Right lung (tissue), 5 donors: Measurements from ENCODE around the gene PRKCA. TPM values are rescaled to one million over a fixed set of nuclear protein-coding genes. Genes with fewer than 3 reads are reported as not detected.
A peak's percentile ranks its signal among the peaks of the same experiment; 100 is the strongest.

Source experiments
- DNase-seq, 2 donors: peaks; one replicate each; pipeline ENCODE4 v3.0.0-alpha.2; 2013
- polyA plus RNA-seq, 5 donors: library from polyadenylated mRNA; unstranded; fragments of 120-200 nt; gene quantifications; one replicate each; pipeline versions ENCODE4 v1.2.1 to v1.2.3, GENCODE V29; 2013; ENCODE audit warnings: inconsistent platforms in 1 of 5, low replicate concordance in 1 of 5; ENCODE audit not compliant: insufficient read length in 5 of 5, insufficient read depth in 1 of 5

The PRKCA gene
- polyA plus RNA-seq, 5 donors = 11.7 to 18.1 (median 17.2) TPM

- no peak for DNase-seq
Observed at GRCh38 chr17:66574123-66574522, 271.7 kb downstream of the PRKCA start.

- DNase-seq = no peak
Observed at GRCh38 chr17:66576473-66576872, 274.1 kb downstream of the PRKCA start.

DNA sequence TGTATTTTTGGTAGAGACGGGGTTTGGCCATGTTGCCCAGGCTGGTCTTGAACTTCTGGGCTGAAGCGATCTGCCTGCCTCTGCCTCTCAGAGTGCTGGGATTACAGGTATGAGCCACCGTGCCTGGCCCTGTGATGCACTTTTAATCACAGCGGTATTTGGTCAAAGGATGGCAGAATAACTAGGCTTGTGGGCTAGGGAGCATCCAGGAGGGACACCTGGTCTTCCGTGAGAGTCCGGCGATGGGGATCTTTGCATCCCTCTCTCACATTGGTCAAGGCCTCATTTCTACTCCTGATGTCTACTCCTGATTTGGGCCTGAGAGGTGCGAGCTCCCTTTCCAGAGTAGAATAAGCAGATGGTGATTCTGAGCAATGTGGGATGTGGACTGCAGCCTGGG, 274.6 kb downstream of the PRKCA start:
- DNase-seq = no peak

GRCh38 chr17:66578781-66579489, 276.5 kb downstream of the PRKCA start:
- no peak for DNase-seq

- DNase-seq = no peak
Observed at GRCh38 chr17:66579556-66579955, 277.1 kb downstream of the PRKCA start.

- peak; percentile 91 to 92 for DNase-seq
Observed at GRCh38 chr17:66580184-66580955, 278.0 kb downstream of the PRKCA start.

DNA sequence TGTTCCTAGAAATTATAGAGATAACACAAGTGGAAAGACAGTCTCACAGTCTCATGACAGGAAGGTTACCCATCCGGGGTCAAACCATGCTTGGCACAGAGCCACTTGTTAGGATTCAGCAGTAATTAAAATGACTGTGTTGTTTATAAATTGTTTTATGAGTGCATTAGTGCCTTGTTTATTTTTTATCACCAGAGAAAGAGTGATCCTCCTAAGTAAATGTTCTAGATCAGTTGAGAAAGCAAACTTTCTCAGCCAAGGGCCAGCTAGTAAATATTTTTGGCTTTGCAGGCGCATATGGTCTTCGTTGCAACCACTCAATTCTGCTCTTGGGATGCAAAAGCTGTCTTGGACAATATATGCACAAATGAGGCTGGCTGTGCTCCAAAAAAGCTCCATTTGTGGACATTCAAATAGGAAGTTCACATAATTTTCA, 278.6 kb downstream of the PRKCA start:
- peak; percentile 96 to 98 for DNase-seq

DNA sequence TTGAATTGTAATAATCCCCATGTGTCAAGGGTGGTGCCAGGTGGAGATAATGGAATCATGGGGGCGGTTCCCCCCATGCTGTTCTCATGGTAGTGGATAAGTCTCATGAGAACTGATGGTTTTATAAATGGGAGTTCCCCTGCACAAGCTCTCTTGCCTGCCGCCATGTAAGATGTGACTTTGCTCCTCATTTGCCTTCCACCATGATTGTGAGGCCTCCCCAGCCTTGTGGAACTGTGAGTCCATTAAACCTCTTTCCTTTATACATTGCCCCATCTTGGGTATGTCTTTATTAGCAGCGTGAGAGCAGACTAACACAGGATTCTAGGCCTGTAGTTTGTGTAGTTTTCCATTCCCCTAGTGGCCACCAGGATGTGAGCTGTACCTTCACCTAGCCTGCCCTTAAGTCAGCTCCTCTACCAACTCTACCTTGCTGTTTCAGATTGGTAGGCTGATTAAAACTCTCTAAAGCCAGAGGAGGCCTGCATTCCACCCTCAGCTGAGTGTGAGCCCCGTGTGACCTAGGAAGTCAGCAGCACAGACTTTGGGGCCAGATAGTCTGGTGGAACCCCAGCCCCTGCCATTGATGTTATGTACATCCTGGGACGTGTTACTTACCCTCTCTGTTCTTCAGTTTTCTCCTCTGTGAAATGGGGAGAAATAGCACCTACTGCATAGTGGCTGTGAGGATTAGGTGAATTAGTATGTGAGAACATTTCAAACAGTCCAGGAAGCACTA, 280.1 kb downstream of the PRKCA start:
- no peak for DNase-seq

- DNase-seq = no peak
Observed at GRCh38 chr17:66583112-66583748, 280.8 kb downstream of the PRKCA start.

DNA sequence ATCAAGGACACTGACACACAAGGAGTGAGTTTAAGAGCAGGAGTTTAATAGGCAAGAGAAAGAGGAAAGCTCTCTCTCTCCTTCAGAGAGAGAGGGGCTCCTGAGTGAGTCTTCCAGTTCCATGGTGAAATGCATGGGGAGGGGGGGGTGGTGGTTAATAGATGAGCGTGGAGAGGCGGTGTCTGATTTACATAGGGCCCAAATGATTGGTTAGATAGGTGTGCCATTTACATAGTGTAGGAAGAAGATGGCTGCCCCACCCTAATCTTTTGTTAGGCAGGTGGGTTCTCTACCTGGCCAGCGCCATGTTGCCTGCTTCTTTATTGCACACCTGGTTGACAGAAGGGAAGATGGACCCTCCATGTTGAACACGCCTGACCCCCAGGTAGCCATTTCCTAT, 282.5 kb downstream of the PRKCA start:
- no peak for DNase-seq

DNA sequence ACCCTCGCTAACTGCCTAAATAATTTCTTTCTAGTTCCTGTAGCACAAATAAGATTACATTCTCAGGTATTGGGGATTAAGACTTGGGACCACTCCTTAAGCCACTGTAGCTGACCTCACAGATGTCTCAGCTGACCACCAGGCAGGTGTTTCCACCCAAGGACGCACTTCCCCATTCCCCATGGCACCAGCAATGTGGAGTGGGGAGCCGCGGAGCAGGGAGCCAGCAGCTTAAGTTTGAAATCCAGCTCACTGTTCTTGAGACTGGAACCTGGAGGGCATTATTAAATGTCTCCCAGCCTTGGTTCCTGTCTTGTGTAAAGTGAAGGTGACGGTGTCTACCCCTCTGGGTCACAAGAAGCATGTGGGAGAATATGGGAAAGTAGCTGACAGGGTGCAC, 283.1 kb downstream of the PRKCA start:
- DNase-seq = no peak

GRCh38 chr17:66589892-66590291, 287.5 kb downstream of the PRKCA start:
- no peak for DNase-seq

- DNase-seq = no peak
Observed at GRCh38 chr17:66593116-66593515, 290.7 kb downstream of the PRKCA start.

DNA sequence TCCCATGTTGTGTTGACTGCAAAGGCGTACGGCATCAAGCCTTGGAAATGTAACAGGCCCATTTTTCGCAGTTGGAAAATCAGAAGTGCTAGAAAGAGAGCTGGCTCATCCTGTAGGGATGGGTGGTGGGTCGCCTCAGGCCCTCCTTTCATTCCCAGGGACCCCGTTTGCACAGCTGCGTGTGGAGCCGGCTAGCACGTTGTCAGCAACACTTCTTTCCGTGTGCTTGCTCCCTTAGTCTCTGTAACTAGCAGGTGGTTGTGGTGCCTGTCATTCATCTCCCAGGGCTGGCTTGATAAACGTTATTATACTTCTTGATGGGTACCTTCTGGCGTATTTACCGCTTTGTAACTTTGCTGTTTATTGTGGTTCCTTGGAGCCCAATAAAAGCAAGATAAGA, 293.5 kb downstream of the PRKCA start:
- no peak for DNase-seq

DNA sequence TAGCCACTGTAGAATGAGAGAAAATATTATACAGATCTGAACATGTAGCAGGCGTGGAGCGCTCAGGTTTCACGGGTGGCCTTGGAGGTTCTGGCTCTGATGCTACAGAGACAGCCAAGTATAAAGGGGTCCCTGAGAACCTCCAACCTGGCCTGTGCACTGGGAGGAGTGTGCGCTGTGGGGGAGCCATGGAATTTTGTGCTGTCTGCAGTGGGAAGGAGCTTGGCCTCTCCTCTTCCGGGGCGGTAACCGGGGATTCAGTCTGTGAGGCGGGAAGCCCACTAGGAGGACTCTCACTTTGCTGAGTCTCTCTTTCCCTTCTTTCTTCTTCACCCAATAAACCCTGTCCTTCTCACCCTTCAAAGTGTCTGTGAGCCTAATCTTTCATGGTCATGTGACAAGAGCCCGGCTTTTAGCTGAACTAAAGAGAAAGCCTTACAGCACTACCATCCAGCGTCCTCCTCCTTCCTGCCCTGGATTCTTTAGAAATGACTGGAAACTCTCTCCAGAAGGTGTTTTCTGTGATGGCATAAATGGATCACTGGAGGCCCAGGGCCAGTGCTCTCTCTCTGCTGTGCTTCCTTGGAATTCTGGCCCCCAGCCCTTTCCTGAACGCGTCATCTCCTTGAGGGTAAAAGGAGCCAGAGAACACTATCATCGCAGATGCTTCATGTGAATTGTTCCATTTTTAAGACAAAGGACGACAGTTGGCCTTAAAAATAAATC, 300.4 kb downstream of the PRKCA start:
- DNase-seq = no peak

GRCh38 chr17:66604376-66604775, 302.0 kb downstream of the PRKCA start:
- no peak for DNase-seq

GRCh38 chr17:66605541-66605940, 303.1 kb downstream of the PRKCA start:
- DNase-seq = no peak

- no peak for DNase-seq
Observed at GRCh38 chr17:66610361-66611133, 308.1 kb downstream of the PRKCA start.

DNA sequence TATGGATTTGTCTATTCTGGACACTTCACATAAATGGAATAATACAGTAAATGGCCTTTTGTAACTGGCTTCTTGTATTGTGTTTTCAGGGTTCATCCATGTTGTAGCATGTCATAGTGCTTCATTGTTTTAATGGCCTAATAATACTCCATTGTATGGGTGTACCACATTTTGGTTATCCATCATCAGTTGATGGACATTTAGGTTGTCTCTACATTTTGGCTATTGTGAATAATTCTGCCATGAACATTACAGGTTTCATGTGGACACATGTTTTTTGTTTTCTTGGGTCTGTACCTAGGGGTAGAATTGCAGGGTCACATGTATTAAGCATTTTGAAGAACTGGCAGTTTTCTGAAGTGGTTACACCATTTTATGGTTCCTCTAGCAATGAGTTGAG, 309.0 kb downstream of the PRKCA start:
- DNase-seq = no peak

DNA sequence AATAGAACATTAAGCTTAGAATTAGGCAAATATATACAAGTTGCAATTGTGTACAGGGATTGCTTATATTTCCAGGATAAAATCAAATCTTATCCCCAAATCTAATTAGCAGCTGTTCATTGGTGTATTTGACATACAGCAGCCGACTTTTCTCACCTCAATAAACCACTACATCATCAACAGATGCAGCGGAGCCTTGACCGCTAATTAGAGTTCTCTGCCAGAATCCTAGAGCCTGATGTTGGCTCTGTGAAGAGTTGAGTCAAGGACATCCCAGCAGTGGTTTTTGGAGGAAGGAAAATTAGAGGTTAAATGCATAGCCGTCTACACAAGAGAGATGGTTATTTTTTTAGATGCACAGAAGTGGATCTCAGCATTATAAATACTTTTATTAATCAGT, 310.6 kb downstream of the PRKCA start:
- no peak for DNase-seq

- DNase-seq = no peak
Observed at GRCh38 chr17:66614469-66614868, 312.1 kb downstream of the PRKCA start.
